Subcutaneous adipose tissue (tissue), 4 donors: ENCODE data around the gene DYRK3. TPM values are rescaled to one million over a fixed set of nuclear protein-coding genes. Genes with fewer than 3 reads are reported as not detected.

Experiments
- total RNA-seq, 4 donors: library from RNA; depleted of rRNA; stranded (reverse); fragments of >200 nt; gene quantifications; one replicate each; pipeline ENCODE4 v1.1.0, GENCODE V29; 2016
- TF ChIP-seq, protein P1 (sequence below): fragments of 450-650 bp; IDR thresholded peaks from one replicate; pipeline ENCODE4 v1.5.1; 2016; ENCODE audit warnings: low read depth, mild to moderate bottlenecking, control low read depth, antibody characterized with exemption, moderate library complexity

DYRK3 gene
- total RNA-seq, 4 donors from 2014 or later = 7.6 to 11.3 (median 9.8) TPM

DNA sequence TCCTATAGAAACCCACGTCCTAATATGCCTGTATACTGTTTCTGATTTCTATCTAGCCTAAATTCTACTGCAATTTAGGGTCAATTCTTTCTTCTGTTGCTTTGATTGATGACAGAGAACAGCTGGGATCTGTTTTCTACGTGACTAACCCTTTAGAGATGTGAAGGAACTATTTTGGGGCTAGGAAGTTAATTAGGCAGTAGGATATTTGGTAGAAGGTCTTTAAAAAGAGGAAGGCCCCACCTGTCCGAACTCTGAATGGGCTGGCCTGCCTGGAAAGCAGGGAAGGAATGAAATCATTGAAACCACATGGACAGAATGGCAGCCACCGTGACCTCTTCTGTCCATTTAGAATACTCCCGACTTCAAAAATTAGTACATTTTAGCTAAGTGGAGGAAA, 44.1 kb upstream of the DYRK3 start:
- TF ChIP-seq, protein P1, sequence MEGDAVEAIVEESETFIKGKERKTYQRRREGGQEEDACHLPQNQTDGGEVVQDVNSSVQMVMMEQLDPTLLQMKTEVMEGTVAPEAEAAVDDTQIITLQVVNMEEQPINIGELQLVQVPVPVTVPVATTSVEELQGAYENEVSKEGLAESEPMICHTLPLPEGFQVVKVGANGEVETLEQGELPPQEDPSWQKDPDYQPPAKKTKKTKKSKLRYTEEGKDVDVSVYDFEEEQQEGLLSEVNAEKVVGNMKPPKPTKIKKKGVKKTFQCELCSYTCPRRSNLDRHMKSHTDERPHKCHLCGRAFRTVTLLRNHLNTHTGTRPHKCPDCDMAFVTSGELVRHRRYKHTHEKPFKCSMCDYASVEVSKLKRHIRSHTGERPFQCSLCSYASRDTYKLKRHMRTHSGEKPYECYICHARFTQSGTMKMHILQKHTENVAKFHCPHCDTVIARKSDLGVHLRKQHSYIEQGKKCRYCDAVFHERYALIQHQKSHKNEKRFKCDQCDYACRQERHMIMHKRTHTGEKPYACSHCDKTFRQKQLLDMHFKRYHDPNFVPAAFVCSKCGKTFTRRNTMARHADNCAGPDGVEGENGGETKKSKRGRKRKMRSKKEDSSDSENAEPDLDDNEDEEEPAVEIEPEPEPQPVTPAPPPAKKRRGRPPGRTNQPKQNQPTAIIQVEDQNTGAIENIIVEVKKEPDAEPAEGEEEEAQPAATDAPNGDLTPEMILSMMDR = no peak

- TF ChIP-seq, protein P1 = no peak
These were observed 43.6 kb upstream of the DYRK3 start for GRCh38 chr1:206591696-206592095.

DNA sequence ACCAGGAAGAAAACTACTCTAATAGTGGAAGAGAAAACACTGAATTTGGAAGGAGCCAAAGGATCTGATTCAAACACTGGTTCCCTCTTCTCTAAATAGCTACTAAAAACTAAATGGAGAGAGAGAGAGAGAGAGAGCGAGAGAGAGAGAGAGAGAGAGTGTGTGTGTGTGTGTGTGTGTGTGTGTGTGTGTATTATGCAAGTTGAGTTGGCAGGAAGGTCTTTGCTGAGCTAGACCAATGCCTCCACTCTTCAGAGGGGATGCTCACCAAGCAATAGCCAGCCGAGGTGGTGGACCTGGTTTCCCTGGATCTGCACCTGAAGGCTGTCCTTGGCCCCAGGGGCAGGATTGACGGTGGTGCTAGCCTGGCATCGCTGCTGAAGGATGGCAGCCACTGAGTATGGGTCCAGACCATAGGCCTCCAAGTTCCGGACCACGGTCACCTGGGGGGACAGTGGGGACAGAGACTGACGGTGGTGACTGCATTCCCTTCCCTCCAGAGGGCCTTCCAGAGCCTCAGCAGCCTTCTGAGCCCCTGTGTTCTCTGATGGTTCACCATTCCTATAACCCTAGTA, 41.9 kb upstream of the DYRK3 start:
- TF ChIP-seq, protein P1 = no peak

- TF ChIP-seq, protein P1 = no peak
These were observed 39.6 kb upstream of the DYRK3 start for GRCh38 chr1:206595581-206596318.

- TF ChIP-seq, protein P1 = no peak
These were observed 39.0 kb upstream of the DYRK3 start for GRCh38 chr1:206596319-206596666.

DNA sequence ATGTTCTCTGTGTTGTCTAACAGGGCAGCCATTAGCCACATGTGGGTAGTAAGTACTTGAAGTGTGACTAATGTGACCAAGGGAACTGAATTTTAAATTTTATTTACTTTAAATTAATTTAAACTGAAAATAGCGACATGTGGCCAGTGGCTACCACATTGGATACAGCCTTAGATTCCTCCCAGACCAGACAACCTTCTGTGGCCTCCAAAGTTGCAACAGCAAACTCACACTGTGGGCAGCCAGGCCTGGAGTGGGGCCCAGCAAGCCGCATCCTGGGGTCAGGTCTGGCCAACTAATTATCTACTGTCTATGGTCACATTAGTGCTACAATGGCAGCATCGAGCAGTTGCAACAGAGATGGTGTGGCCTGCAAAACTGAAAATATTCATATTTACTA, 34.8 kb upstream of the DYRK3 start:
- TF ChIP-seq, protein P1 = no peak

GRCh38 chr1:206604861-206605260, 30.5 kb upstream of the DYRK3 start:
- TF ChIP-seq, protein P1 = no peak
